B cell (primary cell): ENCODE data around the gene HES5.
"Not testable (repeated sequence)": the region's sequence is repeated elsewhere in the genome, so short reads cannot be mapped to it uniquely, and the experiment has no call there.

Source experiments
- EZH2 ChIP-seq: IDR thresholded peaks from 2 replicates; pipeline ENCODE4 v1.6.1; 2012; ENCODE audit warnings: borderline replicate concordance, low read depth, mild to moderate bottlenecking, moderate library complexity, low read length; ENCODE audit not compliant: insufficient read depth, poor library complexity, severe bottlenecking
- TF ChIP-seq, protein P1 (sequence below): fragments of 200-600 bp; IDR thresholded peaks from one replicate; pipeline ENCODE4 v1.8.0; 2022; ENCODE audit warnings: antibody characterized with exemption, mild to moderate bottlenecking

DNA sequence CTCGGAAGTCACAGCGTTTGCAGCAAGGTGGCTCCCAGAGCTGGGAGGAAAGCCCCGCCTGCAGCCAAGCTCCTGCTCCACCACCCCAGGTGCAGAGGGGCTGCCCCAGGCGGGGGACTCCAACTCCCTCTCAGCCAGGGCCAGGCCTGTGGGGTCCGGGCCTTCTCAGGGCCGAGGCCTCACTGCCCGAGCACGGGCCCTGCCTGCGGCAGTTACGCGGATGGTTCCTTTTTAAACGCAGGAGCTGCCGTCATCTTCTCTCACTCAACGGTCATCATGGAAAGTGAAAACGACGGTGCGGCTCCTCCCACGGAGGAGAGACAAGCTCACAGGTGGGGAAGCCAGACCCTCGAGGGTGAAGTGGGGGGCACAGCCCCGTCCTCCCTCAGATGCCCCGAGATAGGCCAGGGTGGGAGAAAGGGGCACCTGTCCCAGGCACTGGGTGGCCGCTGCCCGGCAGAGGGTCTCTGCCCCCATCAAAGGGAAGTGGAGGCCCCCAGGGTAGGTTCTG, 47.6 kb upstream of the HES5 start:
- TF ChIP-seq, protein P1, sequence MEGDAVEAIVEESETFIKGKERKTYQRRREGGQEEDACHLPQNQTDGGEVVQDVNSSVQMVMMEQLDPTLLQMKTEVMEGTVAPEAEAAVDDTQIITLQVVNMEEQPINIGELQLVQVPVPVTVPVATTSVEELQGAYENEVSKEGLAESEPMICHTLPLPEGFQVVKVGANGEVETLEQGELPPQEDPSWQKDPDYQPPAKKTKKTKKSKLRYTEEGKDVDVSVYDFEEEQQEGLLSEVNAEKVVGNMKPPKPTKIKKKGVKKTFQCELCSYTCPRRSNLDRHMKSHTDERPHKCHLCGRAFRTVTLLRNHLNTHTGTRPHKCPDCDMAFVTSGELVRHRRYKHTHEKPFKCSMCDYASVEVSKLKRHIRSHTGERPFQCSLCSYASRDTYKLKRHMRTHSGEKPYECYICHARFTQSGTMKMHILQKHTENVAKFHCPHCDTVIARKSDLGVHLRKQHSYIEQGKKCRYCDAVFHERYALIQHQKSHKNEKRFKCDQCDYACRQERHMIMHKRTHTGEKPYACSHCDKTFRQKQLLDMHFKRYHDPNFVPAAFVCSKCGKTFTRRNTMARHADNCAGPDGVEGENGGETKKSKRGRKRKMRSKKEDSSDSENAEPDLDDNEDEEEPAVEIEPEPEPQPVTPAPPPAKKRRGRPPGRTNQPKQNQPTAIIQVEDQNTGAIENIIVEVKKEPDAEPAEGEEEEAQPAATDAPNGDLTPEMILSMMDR: not testable (repeated sequence)
- not testable (repeated sequence) for TF ChIP-seq EZH2
